Stimulated activated CD8-positive, alpha-beta memory T cell treated with anti-CD3 and anti-CD28 coated beads, Interleukin-15, amount 100 ng/mL, for 4 hours (primary cell): Measurements from ENCODE around the gene SP8.

Source experiments
- DNase-seq, 2 donors: peaks; one replicate each; pipeline ENCODE4 v3.0.0-alpha.2; 2020; ENCODE audit warnings: low read depth in 2 of 2

The SP8 gene

DNA sequence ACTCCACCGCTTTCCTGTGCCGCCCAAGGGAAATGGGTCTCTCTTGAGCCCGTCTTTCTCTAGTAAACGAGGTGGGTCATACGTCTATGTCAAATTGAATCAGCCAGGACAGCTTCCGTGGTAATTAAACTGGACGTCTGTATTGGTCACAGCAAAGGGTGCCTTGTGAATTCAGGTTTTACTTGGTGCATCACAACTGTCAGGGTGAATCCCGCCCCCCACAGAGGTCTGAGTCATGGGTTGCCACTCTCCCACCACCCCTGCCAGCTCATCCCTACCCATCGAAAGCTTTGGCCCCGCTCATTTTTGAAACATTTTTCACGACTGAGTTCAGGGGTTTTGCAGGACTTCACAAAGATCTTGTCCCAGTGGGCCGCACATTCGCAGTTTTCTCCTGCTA is 8.0 kb upstream of the SP8 start:
- DNase-seq = no peak

GRCh38 chr7:20793694-20794394 is 7.2 kb upstream of the SP8 start:
- no peak for DNase-seq

- DNase-seq = no peak
Observed at GRCh38 chr7:20793248-20793647, 6.6 kb upstream of the SP8 start.

GRCh38 chr7:20791538-20792434 is 5.1 kb upstream of the SP8 start:
- no peak for DNase-seq

GRCh38 chr7:20790375-20790774 is 3.7 kb upstream of the SP8 start:
- DNase-seq = no peak

GRCh38 chr7:20788420-20788990 is 1.8 kb upstream of the SP8 start:
- DNase-seq = no peak

DNA sequence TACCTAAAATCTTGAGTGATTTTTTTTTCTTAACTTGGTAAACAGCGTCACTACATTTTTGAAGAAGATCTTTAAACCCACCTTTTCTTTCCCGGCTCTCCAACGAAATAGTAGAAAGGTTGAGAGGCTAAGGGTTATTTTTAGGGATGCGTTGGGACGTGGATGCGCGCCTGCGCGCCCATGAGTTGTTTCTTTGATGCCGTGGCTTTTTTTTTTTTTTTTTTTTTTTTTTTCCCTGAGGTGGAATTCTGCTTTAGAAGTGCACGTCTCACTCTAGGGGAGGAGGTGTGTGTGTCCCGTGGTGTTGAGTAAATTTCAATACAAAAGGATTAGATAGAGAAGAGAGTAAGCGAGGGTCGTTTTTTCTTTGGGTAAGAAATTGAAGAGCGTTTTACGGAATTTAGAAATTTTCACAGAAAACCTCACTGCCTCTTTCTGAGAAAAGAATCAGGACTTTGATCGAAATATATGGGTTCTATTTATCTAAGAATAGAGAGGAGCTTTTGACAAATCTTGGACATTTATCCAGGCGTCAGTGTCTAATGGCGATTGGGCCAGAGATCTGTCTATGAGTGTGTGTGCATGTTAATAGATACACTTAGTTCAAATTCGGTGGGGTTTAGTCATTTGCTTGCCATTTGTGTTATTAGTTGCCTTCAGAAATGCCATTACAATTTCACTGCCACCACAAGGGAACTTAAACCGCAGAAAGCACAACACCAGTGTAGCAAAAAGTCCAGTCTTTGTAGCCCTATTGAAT is 1.2 kb upstream of the SP8 start:
- no peak for DNase-seq

DNA sequence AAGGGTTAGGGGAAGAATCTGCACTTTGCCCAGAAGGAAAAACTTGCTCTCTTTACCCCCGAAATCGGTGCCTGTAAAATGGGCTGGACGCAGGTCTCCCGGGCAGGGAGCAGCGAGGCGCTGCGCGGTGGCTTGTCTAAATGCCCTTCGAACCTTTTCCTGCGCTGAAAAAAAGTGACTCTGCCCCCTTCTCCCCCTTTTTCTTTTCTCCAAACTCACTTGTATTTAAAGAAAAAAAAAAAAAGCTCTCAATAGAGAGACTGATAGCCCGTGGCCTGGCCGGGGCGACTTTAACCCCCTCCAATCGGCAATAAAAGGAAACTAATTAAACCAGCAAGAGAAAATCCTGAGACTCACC is 286 bp downstream of the SP8 start:
- no peak for DNase-seq

DNA sequence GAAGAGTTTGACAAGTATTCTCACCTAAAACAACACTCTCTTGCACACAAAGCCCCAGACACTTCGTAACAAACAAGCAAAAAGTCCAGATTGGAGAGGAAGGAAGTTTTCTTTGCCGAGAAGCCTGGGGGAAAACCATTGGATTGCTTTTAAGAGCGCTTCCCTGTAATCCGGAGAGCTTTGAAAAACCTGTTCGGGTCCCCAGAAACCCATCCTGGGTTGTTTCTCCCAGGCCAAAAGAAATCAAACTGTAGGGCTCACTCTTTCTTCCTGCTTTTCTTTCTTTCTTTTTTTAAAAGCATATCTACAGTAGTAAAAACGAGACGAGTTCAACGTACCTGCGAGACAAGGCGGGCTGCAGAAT is 655 bp downstream of the SP8 start:
- DNase-seq = no peak

DNA sequence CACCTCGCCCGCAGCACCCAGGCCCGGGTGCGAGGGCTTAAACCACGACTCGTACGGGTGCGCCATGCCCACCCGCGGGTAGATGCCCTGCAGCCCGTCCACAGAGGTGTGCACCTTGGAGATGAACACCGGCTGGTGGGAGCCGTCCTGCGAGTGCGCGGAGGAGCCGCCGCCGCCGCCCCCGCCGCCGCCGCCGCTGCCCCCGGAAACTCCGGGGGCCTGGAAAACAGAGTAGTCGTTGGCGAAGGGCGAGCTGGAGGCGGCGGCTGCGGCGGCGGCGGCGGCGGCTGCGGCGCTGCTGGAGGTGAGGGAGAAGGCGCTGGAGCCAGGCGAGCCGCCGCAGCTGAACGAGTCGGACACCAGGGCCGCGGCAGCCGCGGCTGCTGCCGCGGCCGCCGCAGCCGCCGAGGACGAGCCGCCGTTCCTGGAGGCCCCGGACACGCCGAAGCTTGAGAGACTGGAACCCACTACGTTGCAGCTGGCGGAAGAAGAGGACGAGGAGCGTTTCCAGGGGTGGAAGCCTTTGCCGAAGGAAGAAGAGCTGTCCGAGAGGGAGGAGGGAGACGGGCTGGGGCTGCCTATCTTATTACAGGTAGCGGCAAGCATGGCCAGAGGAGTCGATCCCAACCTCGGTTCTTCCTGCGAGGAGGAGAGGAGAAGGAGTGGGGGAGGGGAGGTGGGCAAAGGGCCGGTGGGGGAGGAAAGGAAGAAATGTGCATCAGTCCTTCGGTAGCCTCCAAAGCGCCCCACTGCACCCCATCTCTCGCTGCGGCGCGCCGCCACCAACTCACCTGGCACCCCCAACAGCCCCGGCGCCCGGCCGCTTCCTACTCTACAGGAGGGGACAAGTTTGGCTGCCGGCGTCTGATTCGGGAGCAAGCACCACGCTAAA is 1.3 kb downstream of the SP8 start:
- no peak for DNase-seq

GRCh38 chr7:20784388-20785156 is 2.1 kb downstream of the SP8 start:
- no peak for DNase-seq

DNA sequence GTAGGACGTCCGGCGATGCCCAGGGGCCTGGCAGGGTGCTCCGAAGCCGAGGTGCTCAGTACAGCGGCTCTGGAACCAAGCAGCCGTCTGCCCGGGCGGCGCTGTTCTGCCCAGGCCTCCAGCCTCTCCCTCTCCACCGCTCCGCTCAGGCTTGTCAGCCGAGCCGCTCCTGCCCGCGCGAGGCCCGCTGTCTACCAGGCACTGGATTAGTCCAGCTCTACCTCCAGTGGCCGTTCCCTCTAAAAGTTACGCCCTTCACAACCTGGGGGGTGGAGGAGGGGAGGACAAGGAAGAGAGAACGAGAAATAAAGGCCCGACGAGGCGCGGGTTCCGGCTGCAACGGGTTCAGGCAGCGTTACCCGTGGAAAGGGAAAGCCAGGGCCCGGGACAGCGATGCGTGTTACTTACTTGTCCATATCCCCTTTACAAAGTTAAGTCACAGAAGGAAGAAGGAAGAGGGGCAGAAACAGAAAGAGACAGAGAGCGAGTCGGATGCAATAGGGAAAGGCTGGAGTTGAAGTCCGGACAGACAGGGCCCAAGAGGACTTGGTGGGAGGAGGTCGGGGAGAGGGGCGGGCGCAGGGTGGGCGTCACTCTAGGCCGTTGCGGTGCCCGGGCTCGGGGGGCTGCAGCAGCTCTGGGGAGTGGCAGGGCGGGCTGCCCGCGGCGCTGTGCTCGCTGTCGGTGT is 2.8 kb downstream of the SP8 start:
- no peak for DNase-seq

- no peak for DNase-seq
Observed at GRCh38 chr7:20783125-20783699, 3.5 kb downstream of the SP8 start.

- DNase-seq = no peak
Observed at GRCh38 chr7:20779041-20779440, 7.6 kb downstream of the SP8 start.

GRCh38 chr7:20778063-20778721 is 8.5 kb downstream of the SP8 start:
- no peak for DNase-seq

DNA sequence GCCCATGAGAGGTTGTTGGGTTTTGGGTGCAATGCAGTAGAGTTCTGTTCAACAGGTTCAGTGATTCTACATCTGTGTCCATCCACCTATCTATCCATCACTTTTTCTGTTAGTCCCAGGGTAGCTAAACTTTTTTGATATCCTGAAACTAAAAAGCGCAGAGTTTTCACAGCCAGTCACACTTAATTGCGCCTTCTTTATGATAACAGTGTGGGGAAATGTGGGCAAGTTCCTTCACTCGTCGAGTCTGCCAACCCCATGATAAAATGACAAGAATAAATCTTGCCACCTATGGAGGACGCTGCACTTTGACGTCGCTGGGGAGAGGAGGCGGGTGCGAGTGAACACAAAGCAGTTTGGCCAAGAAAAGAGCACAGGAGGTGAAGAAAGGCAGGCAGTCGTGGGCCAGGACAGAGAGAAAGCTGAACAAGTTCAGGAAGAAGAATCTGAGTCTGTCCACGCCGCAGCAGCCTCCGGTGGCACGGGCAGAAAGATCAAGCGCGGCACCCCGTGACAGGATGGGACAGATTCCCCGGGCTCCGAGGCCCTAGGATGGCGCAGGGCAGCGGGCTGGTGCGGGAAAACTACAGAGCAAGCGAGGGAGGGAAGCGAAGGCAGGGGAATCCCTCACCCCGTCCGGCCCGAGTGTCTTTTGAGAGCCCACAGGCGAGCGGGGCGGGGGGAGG is 9.2 kb downstream of the SP8 start:
- no peak for DNase-seq

DNA sequence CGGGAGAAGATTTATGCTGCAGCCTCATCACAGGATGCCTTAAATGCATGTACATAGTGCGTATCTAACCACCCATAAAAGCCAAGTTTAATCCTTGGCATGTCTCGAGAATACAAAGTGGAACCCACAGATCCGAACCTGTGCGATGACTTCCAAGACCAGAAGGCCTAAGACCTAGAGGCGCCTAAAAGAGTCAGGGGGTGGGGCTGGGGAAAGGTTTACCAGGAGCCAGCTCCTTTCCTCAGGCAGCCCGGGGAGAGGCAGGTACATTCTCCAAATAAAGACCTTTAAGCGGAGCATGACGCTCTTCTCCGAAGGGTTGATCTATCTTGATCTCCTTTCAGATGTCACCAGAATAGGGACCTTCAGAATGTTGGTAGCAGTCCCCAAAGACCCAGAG is 9.7 kb downstream of the SP8 start:
- DNase-seq = no peak

GRCh38 chr7:20776214-20776911 is 10.3 kb downstream of the SP8 start:
- DNase-seq = no peak
